OCI-LY7 (cell line): Measurements from ENCODE around the gene FLAD1.

Source experiments
- CTCF ChIP-seq: fragments of 200-600 bp; sonication (generic); conservative IDR thresholded peaks from 2 replicates; pipeline ENCODE4 v1.5.1; 2014; ENCODE audit warnings: mild to moderate bottlenecking, antibody characterized with exemption, low read length, moderate library complexity, mixed read lengths
- EZH2phosphoT487 ChIP-seq: fragments of 200-600 bp; sonication (generic); IDR thresholded peaks from 2 replicates; pipeline ENCODE4 v1.6.1; 2018; ENCODE audit warnings: low read depth, borderline replicate concordance, mild to moderate bottlenecking, mixed run types, antibody characterized with exemption, low read length, moderate library complexity, mixed read lengths

- TF ChIP-seq CTCF (no peak), EZH2phosphoT487 (no peak)
Observed at GRCh38 chr1:154994269-154994587, 11.1 kb downstream of the FLAD1 start.
